Ovary (tissue), 3 donors: ENCODE results near the gene VAC14.

Source experiments
- CTCF ChIP-seq, 3 donors: fragments of 450-650 bp in 2 of 3; fragments of 200-600 bp in 1 of 3; IDR thresholded peaks; one replicate each; pipeline versions ENCODE4 v1.5.1 to v1.8.0; 2016 to 2022; ENCODE audit warnings: antibody characterized with exemption in 3 of 3, mild to moderate bottlenecking in 1 of 3
- EP300 ChIP-seq: sonication (generic); formaldehyde crosslinking; IDR thresholded peaks from one replicate; pipeline ENCODE4 v1.6.1; 2017; ENCODE audit warnings: antibody characterized with exemption
- POLR2A ChIP-seq: fragments of 450-650 bp; IDR thresholded peaks from one replicate; pipeline ENCODE4 v1.6.1; 2017; ENCODE audit warnings: antibody characterized with exemption, mild to moderate bottlenecking, moderate library complexity
- donor health status: DM: no; HTN: no; CAD: no.

GRCh38 chr16:70775399-70775798 lies 25.6 kb downstream of the VAC14 start:
- no peak for TF ChIP-seq POLR2A
- no peak for TF ChIP-seq CTCF (IDR thresholded peaks at IDR 0.05)
- TF ChIP-seq EP300: no peak
